B cell (primary cell): Measurements from ENCODE around the gene LXN. TPM values are rescaled to one million over a fixed set of nuclear protein-coding genes. Genes with fewer than 3 reads are reported as not detected.

Experiments
- ATAC-seq: fragments of 200-7000 bp; cut with Tn5 transposase; one replicate; pipeline ENCODE4 v1.10.0; 2021; ENCODE audit warnings: low read depth, mild to moderate bottlenecking, moderate number of reproducible peaks, moderate library complexity
- CTCF ChIA-PET: fragments of 350-600 bp; sonication (Branson Sonifier 250); formaldehyde crosslinking; loops from one replicate; lab custom pipeline; 2021; ENCODE audit warnings: antibody characterized with exemption, inconsistent platforms; lab: Charles Lee
- POLR2A ChIA-PET: fragments of 350-600 bp; sonication (Branson Sonifier 250); formaldehyde crosslinking; loops from one replicate; lab custom pipeline; 2021; ENCODE audit warnings: antibody characterized with exemption; lab: Charles Lee
- DNase-seq: peaks from one replicate; pipeline ENCODE4 v3.0.0; 2013
- H2AFZ ChIP-seq: 2 replicates; pipeline ENCODE4 v1.6.1; 2012; ENCODE audit warnings: mild to moderate bottlenecking, low read depth, low read length; ENCODE audit not compliant: insufficient read depth, poor library complexity, severe bottlenecking
- H3K27ac ChIP-seq, 2 donors: 1 replicate in 1 of 2; 2 replicates in 1 of 2; pipeline ENCODE4 v1.5.1; 2012 to 2013; ENCODE audit warnings: low read length in 2 of 2, mild to moderate bottlenecking in 2 of 2, moderate library complexity in 1 of 2
- H3K27me3 ChIP-seq, 4 experiments: fragments of 200-600 bp in 1 of 4; sonication (generic) in 1 of 4; replicated peaks in 1 of 4; 1 replicate in 2 of 4; 2 replicates in 2 of 4; pipeline versions ENCODE4 v1.6.1 to v1.7.0; 2013 to 2016; ENCODE audit warnings: low read length in 3 of 4, mild to moderate bottlenecking in 2 of 4, mixed read lengths in 1 of 4, moderate library complexity in 1 of 4; ENCODE audit not compliant: insufficient read depth in 4 of 4, control insufficient read depth in 3 of 4; ENCODE audit errors: control extremely low read depth in 1 of 4
- H3K36me3 ChIP-seq, 2 experiments: replicated peaks in 1 of 2; 1 replicate in 1 of 2; 2 replicates in 1 of 2; pipeline versions ENCODE4 v1.6.1 to v1.7.1; 2013; ENCODE audit warnings: low read length in 1 of 2; ENCODE audit not compliant: insufficient read depth in 2 of 2, control insufficient read depth in 1 of 2; ENCODE audit errors: control extremely low read depth in 1 of 2, extremely low read depth in 1 of 2
- H3K4me1 ChIP-seq, 2 donors: fragments of 200-600 bp in 1 of 2; sonication (generic) in 1 of 2; 1 replicate in 1 of 2; 2 replicates in 1 of 2; pipeline versions ENCODE4 v1.5.1 to v1.6.1; 2013 to 2017; ENCODE audit warnings: low read length in 2 of 2; ENCODE audit not compliant: control insufficient read depth in 2 of 2, insufficient read depth in 2 of 2
- H3K4me2 ChIP-seq: replicated peaks from 2 replicates; pipeline ENCODE3; 2012; ENCODE audit warnings: mild to moderate bottlenecking, low read depth, low read length; ENCODE audit not compliant: poor library complexity, severe bottlenecking
- H3K4me3 ChIP-seq, 5 experiments: fragments of 200-600 bp in 1 of 5; sonication (generic) in 1 of 5; 1 replicate in 3 of 5; 2 replicates in 2 of 5; pipeline versions ENCODE4 v1.5.1 to v1.7.0; 2011 to 2016; ENCODE audit warnings: low read length in 4 of 5, mild to moderate bottlenecking in 4 of 5, low read depth in 2 of 5, control low read depth in 1 of 5, moderate library complexity in 1 of 5; ENCODE audit not compliant: insufficient read depth in 1 of 5; ENCODE audit errors: control extremely low read depth in 1 of 5, extremely low read depth in 1 of 5
- H3K79me2 ChIP-seq: fragments of 200-600 bp; sonication (generic); one replicate; pipeline ENCODE4 v1.6.0; 2016; ENCODE audit warnings: low read length; ENCODE audit not compliant: control insufficient read depth, insufficient read depth
- H3K9ac ChIP-seq: fragments of 200-600 bp; sonication (generic); 2 replicates; pipeline ENCODE4 v1.6.1; 2017; ENCODE audit warnings: mild to moderate bottlenecking, low read length, moderate library complexity
- H3K9me3 ChIP-seq, 3 donors: one replicate each; pipeline versions ENCODE4 v1.6.1 to v1.7.1; 2013; ENCODE audit warnings: low read length in 2 of 3; ENCODE audit not compliant: control insufficient read depth in 2 of 3, insufficient read depth in 1 of 3; ENCODE audit errors: control extremely low read depth in 1 of 3
- H4K20me1 ChIP-seq: 2 replicates; pipeline ENCODE4 v1.6.0; 2012; ENCODE audit warnings: mild to moderate bottlenecking, low read length; ENCODE audit not compliant: insufficient read depth, control insufficient read depth, poor library complexity, severe bottlenecking
- H3K27ac Mint-ChIP-seq: one replicate; pipeline ENCODE4 v1.8.0; 2021; ENCODE audit warnings: mixed read lengths
- H3K27me3 Mint-ChIP-seq: one replicate; pipeline ENCODE4 v1.8.0; 2021; ENCODE audit warnings: mixed read lengths
- H3K4me1 Mint-ChIP-seq: one replicate; pipeline ENCODE4 v1.8.0; 2021; ENCODE audit warnings: mixed read lengths
- H3K4me3 Mint-ChIP-seq: one replicate; pipeline ENCODE4 v1.8.0; 2021; ENCODE audit warnings: mixed read lengths
- H3K9me3 Mint-ChIP-seq: one replicate; pipeline ENCODE4 v1.8.0; 2022; ENCODE audit warnings: mixed read lengths; ENCODE audit not compliant: insufficient read depth
- CTCF ChIP-seq: fragments of 200-600 bp; IDR thresholded peaks from one replicate; pipeline ENCODE4 v1.8.0; 2022; ENCODE audit warnings: antibody characterized with exemption, mild to moderate bottlenecking
- EZH2 ChIP-seq: IDR thresholded peaks from 2 replicates; pipeline ENCODE4 v1.6.1; 2012; ENCODE audit warnings: borderline replicate concordance, low read depth, mild to moderate bottlenecking, moderate library complexity, low read length; ENCODE audit not compliant: insufficient read depth, poor library complexity, severe bottlenecking
- WGBS: methylation state at CpG from one replicate; pipeline ENCODE4 v1.1.5; 2013; ENCODE audit warnings: missing lambda C conversion rate; ENCODE audit not compliant: insufficient coverage; 5-methylcytosine and 5-hydroxymethylcytosine counted together
- intact Hi-C: fragments of 100-400 bp; cut with micrococcal nuclease; formaldehyde crosslinking; loops from one replicate; pipeline ENCODE4 v1.10.0; 2022
- polyA plus RNA-seq: library from polyadenylated mRNA; depleted of rRNA; stranded (reverse); fragments of >200 nt; gene quantifications from 2 replicates; pipeline ENCODE4 v1.2.3, GENCODE V29; 2012
- total RNA-seq, 2 donors: library from RNA; stranded (reverse); fragments of 120-200 nt in 1 of 2; gene quantifications; 1 replicate in 1 of 2; 2 replicates in 1 of 2; pipeline versions ENCODE4 v1.2.3 to v1.2.4, GENCODE V29; 2013 to 2022

Gene LXN
- total and polyA plus RNA-seq, 2 donors (not counting 1 experiment from before 2014, with no cell fraction given), result 3.2 to 5.1 TPM

- no peaks in the 10 kb centered on the region for H3K79me2 ChIP-seq
- H3K36me3 ChIP-seq, result peaks cover 6 to 62% of the 10 kb centered on the region in 2 experiments
- no peak for DNase-seq
- no peaks in the 10 kb centered on the region for H3K4me1 ChIP-seq
- intact Hi-C loops, result loop anchor here (1.0 kb wide), 1 partner anchor 12 kb away; the partner anchor contains the start of gene LXN
- H3K27me3 ChIP-seq, result no peaks in the 10 kb centered on the region
- no peaks in the 10 kb centered on the region for H3K9me3 ChIP-seq
- H2AFZ ChIP-seq, result no peak overlapping the region
- H3K27ac ChIP-seq, result no peak overlapping the region
- no peak for ATAC-seq
- ChIA-PET CTCF (interaction anchor here (1.0 to 3.3 kb wide), 9 partner anchors 10 to 133 kb away, joined by 3 to 31 read pairs (median 5); partner anchors contain the start of gene GFM1), POLR2A (no interaction called here)
- no peak overlapping the region for H3K27ac Mint-ChIP-seq
- WGBS, result no CpG with 5 or more reads among the region's 4 CpGs
- H3K27me3 Mint-ChIP-seq, result no peaks in the 10 kb centered on the region
- H3K4me2 ChIP-seq, result no peak overlapping the region
- no peak overlapping the region for H3K9ac ChIP-seq
- H3K4me3 ChIP-seq, result no peak overlapping the region
- H3K9me3 Mint-ChIP-seq, result no peaks in the 10 kb centered on the region
- no peaks in the 10 kb centered on the region for H3K4me1 Mint-ChIP-seq
- no peaks in the 10 kb centered on the region for H4K20me1 ChIP-seq
- no peak for TF ChIP-seq CTCF
- no peak for TF ChIP-seq EZH2
- no peak overlapping the region for H3K4me3 Mint-ChIP-seq
Observed at GRCh38 chr3:158660711-158661110, 11.7 kb downstream of the LXN start.

- H3K79me2 ChIP-seq, result no peaks in the 10 kb centered on the region
- CTCF ChIA-PET, result interaction anchor here (0.7 to 3.3 kb wide), 22 partner anchors 8 to 600 kb away, joined by 3 to 31 read pairs (median 4); partner anchors contain the start of genes GFM1, LXN and MFSD1
- DNase-seq (peak; percentile 41), ATAC-seq (peak; percentile 54)
- intact Hi-C loops, result loop anchor here (5.0 kb wide), 1 partner anchor 133 kb away; no protein-coding TSS in a partner anchor
- no peaks in the 10 kb centered on the region for H4K20me1 ChIP-seq
- H3K4me2 ChIP-seq, result no peak overlapping the region
- H3K4me1 Mint-ChIP-seq, result no peaks in the 10 kb centered on the region
- TF ChIP-seq EZH2 (no peak), CTCF (peak; percentile 71)
- H3K9me3 Mint-ChIP-seq, result no peaks in the 10 kb centered on the region
- no peak overlapping the region for H3K9ac ChIP-seq
- no peak overlapping the region for H3K4me3 ChIP-seq
- H3K4me3 Mint-ChIP-seq, result no peak overlapping the region
- H3K27ac Mint-ChIP-seq, result no peak overlapping the region
- H3K36me3 ChIP-seq, result peaks cover 3 to 62% of the 10 kb centered on the region in 2 experiments
- POLR2A ChIA-PET, result no interaction called here
- no peaks in the 10 kb centered on the region for H3K4me1 ChIP-seq
- H3K27ac ChIP-seq, result no peak overlapping the region
- H3K27me3 Mint-ChIP-seq, result no peaks in the 10 kb centered on the region
- H2AFZ ChIP-seq, result no peak overlapping the region
- no peaks in the 10 kb centered on the region for H3K27me3 ChIP-seq
- whole genome bisulfite sequencing, result 16% methylated on average over 3 of the region's 7 CpGs
- H3K9me3 ChIP-seq, result no peaks in the 10 kb centered on the region
Observed at GRCh38 chr3:158659454-158660237, 12.8 kb downstream of the LXN start.
